Prostate gland (tissue), 2 donors: Measurements from ENCODE around the gene PSMG4. TPM values are rescaled to one million over a fixed set of nuclear protein-coding genes. Genes with fewer than 3 reads are reported as not detected.
A peak's percentile ranks its signal among the peaks of the same experiment; 100 is the strongest.

Source experiments
- DNase-seq: peaks from one replicate; pipeline ENCODE4 v3.0.0-alpha.2; 2019; ENCODE audit warnings: low spot score
- H3K27ac ChIP-seq, 2 donors: fragments of 200-600 bp; sonication (generic); 2 replicates each; pipeline ENCODE4 v1.5.1; 2017 to 2019
- H3K27me3 ChIP-seq: fragments of 200-600 bp; sonication (generic); replicated peaks from 2 replicates; pipeline ENCODE4 v1.5.1; 2019; ENCODE audit not compliant: insufficient read depth
- H3K36me3 ChIP-seq, 2 donors: fragments of 200-600 bp; sonication (generic); 1 replicate in 1 of 2; 2 replicates in 1 of 2; pipeline versions ENCODE4 v1.5.1 to v1.8.1; 2017 to 2019
- H3K4me1 ChIP-seq: fragments of 200-600 bp; sonication (generic); replicated peaks from 2 replicates; pipeline ENCODE4 v1.5.1; 2019
- H3K4me3 ChIP-seq, 2 donors: fragments of 200-600 bp; sonication (generic); 2 replicates each; pipeline ENCODE4 v1.5.1; 2017 to 2019
- H3K9me3 ChIP-seq: fragments of 200-600 bp; sonication (generic); 2 replicates; pipeline ENCODE4 v1.5.1; 2017
- POLR2A ChIP-seq: fragments of 450-650 bp; IDR thresholded peaks from one replicate; pipeline ENCODE4 v1.6.1; 2016; ENCODE audit warnings: antibody characterized with exemption, mild to moderate bottlenecking
- POLR2AphosphoS5 ChIP-seq: sonication (generic); formaldehyde crosslinking; IDR thresholded peaks from one replicate; pipeline ENCODE4 v1.6.1; 2017; ENCODE audit warnings: antibody characterized with exemption
- WGBS: methylation state at CpG from one replicate; pipeline ENCODE4 v1.1.5; 2018; 5-methylcytosine and 5-hydroxymethylcytosine counted together
- intact Hi-C: fragments of 100-400 bp; cut with DNase I; formaldehyde crosslinking; loops from one replicate; pipeline ENCODE4 v1.14.2; 2022
- total RNA-seq, 2 donors: library from RNA; depleted of rRNA; stranded (reverse); fragments of >200 nt; gene quantifications; one replicate each; pipeline ENCODE4 v1.1.0, GENCODE V29; 2016
- TF ChIP-seq, protein P1 (sequence below), 4 experiments: fragments of 200-600 bp in 2 of 4; fragments of 450-650 bp in 2 of 4; sonication (generic) in 2 of 4; IDR thresholded peaks; 1 replicate in 3 of 4; 2 replicates in 1 of 4; pipeline ENCODE4 v1.5.1; 2016 to 2019; ENCODE audit warnings: antibody characterized with exemption in 4 of 4, mild to moderate bottlenecking in 2 of 4, moderate library complexity in 2 of 4

The PSMG4 gene
- total RNA-seq, 2 donors from 2014 or later = 20.8 to 30.1 TPM

DNA sequence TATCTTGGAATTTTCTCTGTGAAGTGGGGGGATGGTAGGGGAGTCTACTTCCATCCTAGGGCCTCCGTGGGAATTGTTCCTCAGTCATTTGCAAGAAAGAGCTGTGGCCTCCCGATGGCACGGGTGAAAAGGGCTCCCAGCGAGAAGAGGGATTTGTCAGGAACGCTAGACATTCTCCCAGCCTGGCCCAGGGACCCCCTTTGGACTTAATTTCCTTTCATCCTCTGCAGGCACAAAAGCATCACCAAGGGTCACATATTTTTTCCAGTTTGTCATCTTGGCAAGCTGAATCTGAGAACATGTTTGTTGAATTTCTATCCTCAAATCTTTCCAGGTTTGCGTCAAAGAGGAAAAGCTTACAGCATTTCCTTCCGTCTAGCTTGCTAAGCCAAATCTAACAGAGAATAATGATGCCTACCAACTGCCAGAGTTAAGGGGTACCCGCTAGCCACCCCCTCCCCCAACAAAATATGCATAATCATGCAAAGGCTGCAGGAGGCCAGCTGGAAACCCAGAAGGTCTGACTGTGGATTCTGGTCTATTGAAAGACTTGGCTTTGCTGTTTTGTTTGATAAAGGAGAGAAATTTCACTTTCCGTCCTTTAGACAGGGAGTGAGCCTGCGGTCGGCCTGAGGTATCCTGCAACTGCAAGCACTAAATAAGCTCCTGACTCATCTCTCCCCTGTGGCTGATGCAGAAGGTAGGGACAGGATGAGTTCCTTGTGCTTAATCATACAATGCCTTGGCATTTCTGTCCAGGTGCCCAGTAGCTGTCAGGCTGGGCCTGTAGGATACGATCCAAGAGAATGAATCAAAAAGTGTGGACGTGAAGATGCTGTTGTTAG is 23.1 kb downstream of the PSMG4 start:
- TF ChIP-seq POLR2AphosphoS5 (peak; percentile 15), POLR2A (no peak)
- intact Hi-C loops = loop anchor here (5.0 to 10.0 kb wide), 2 partner anchors 175 to 713 kb away; partner anchors contain the start of gene SLC22A23
- DNase-seq = no peak
- Histone ChIP-seq H3K27me3 (no peaks in the 10 kb centered on the region), H3K4me1 (peaks cover 6% of the 10 kb centered on the region), H3K9me3 (no peaks in the 10 kb centered on the region), H3K4me3 (no peak overlapping the region), H3K36me3 (peaks cover 3 to 6% of the 10 kb centered on the region in 2 donors), H3K27ac (no peak overlapping the region)
- WGBS = 55% methylated on average over 13 of the region's 13 CpGs

DNA sequence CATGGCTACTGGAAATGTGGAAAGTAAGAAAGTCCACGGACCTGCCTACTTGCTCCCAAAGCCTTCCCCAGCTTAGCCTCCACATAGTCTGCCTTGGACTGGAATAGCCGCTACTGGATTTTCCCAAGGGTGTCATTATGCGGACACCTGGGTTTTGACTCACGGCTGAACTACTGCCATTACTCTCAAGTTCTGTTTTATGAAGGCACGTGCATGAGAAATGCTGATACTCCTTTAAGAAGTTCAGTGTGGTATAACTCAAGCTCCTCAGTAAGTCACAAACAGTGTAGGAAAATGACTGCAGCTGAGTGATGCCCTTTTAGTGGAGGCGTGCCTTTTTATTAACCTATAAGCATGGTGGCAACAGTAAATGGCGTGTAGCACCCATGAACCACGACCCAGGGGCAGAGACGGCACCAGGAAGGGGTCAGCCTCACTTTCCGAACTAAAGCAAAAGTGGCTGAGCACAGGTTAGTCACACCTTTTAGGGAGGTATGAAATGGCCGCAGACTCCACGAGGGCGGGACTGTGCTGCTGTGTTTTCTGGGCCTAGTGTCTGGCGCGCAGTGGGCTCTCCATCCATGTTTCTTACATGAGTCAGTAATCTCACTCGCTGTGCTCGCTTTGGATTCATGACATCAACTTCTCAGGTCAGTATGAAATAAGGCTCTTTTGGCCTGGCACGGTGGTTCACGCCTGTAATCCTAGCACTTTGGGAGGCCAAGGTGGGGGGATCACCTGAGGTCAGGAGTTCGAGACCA is 23.9 kb downstream of the PSMG4 start:
- peaks cover 3 to 6% of the 10 kb centered on the region in 2 donors for H3K36me3 ChIP-seq
- peak overlapping the region in 1 of 2 donors; percentile 25 for H3K27ac ChIP-seq
- H3K4me3 ChIP-seq = no peak overlapping the region
- H3K27me3 ChIP-seq = no peaks in the 10 kb centered on the region
- no peaks in the 10 kb centered on the region for H3K9me3 ChIP-seq
- peaks cover 6% of the 10 kb centered on the region for H3K4me1 ChIP-seq
- DNase-seq = no peak
- TF ChIP-seq, protein P1, sequence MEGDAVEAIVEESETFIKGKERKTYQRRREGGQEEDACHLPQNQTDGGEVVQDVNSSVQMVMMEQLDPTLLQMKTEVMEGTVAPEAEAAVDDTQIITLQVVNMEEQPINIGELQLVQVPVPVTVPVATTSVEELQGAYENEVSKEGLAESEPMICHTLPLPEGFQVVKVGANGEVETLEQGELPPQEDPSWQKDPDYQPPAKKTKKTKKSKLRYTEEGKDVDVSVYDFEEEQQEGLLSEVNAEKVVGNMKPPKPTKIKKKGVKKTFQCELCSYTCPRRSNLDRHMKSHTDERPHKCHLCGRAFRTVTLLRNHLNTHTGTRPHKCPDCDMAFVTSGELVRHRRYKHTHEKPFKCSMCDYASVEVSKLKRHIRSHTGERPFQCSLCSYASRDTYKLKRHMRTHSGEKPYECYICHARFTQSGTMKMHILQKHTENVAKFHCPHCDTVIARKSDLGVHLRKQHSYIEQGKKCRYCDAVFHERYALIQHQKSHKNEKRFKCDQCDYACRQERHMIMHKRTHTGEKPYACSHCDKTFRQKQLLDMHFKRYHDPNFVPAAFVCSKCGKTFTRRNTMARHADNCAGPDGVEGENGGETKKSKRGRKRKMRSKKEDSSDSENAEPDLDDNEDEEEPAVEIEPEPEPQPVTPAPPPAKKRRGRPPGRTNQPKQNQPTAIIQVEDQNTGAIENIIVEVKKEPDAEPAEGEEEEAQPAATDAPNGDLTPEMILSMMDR (IDR thresholded peaks at IDR 0.05) = no peak
- TF ChIP-seq POLR2AphosphoS5 = peak; percentile 1
- WGBS = 91% methylated on average over 20 of the region's 20 CpGs
- intact Hi-C loops = loop anchor here (5.0 to 10.0 kb wide), 2 partner anchors 175 to 712 kb away; partner anchors contain the start of gene SLC22A23

DNA sequence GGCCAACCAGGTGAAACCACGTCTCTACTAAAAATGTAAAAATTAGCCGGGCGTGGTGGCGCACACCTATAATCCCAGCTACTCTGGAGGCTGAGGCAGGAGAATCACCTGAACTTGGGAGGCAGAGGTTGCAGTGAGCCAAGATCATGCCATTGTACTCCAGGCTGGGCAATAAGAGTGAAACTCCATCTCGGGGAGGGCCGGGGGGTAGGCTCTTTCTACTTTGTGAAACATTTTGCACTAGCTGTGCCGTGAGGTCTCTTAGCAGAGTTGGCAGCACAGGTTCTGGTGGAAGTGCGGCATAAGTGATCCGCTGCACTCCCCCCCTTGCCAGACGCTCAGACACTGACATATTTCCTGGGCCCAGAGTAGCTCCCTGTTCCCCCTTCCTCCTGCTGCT is 24.5 kb downstream of the PSMG4 start:
- no peak overlapping the region for H3K27ac ChIP-seq
- 95% methylated on average over 10 of the region's 10 CpGs for WGBS
- H3K4me1 ChIP-seq = peaks cover 6% of the 10 kb centered on the region
- no peaks in the 10 kb centered on the region for H3K27me3 ChIP-seq
- H3K4me3 ChIP-seq = no peak overlapping the region
- DNase-seq = no peak
- H3K9me3 ChIP-seq = no peaks in the 10 kb centered on the region
- intact Hi-C loops = loop anchor here (5.0 to 10.0 kb wide), 2 partner anchors 174 to 712 kb away; partner anchors contain the start of gene SLC22A23
- TF ChIP-seq POLR2A (no peak), POLR2AphosphoS5 (no peak)
- TF ChIP-seq, protein P1 (IDR thresholded peaks at IDR 0.05) = no peak
- H3K36me3 ChIP-seq = peaks cover 3 to 6% of the 10 kb centered on the region in 2 donors

DNA sequence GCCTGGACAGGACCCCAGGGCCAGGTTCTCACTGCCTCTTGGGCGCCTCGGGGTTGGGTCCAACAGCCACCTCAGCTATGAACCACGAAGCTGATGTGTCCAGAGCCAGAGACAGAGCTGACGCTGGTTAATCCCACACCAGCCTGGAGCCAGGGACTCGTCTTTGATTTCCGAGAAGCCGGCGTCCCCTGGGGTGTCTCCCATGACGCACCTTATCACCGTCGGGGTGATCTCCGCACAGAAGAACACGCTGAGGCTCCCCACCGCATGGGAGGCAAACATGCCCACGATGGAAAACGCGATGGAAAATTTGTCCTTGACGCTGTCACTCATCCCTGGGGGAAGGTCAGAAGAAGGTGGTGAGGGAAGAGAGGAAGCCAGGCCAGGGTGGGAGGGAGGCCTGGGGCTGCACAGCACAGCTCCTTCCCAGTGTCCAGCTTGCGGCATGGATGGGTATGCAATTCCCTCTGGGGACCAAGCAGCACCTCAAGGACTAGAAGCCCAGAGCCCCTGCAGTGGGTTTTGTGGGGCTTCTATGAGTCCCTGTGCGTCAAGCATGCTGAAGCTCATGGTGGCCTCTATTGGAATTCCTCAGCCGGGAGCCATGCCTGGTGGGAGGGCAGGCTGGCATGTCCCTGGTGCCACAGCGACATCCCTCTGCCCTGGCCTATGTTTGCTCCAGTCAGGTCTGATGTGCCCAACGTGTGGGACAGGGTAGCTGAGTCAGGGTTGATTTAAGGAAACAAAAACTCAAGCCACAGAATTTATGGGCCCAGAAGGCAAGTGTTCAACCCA is 25.1 kb downstream of the PSMG4 start:
- no peak overlapping the region for H3K27ac ChIP-seq
- no peaks in the 10 kb centered on the region for H3K9me3 ChIP-seq
- intact Hi-C loops = loop anchor here (5.0 to 10.0 kb wide), 2 partner anchors 173 to 711 kb away; partner anchors contain the start of gene SLC22A23
- H3K4me3 ChIP-seq = no peak overlapping the region
- WGBS = 89% methylated on average over 23 of the region's 23 CpGs
- TF ChIP-seq, protein P1 (IDR thresholded peaks at IDR 0.05) = no peak
- TF ChIP-seq POLR2A = no peak
- TF ChIP-seq POLR2AphosphoS5 = peak; percentile 59
- H3K27me3 ChIP-seq = no peaks in the 10 kb centered on the region
- peaks cover 6% of the 10 kb centered on the region for H3K4me1 ChIP-seq
- DNase-seq = no peak
- H3K36me3 ChIP-seq = peaks cover 0 to 6% of the 10 kb centered on the region in 2 donors
